ENCODE results near the gene CHKA. TPM values are rescaled to one million over a fixed set of nuclear protein-coding genes. Genes with fewer than 3 reads are reported as not detected.
A peak's percentile ranks its signal among the peaks of the same experiment; 100 is the strongest.

The CHKA gene
- total RNA-seq, 6 experiments from 2014 or later: 6.8 to 9.2 (median 7.8) TPM

- TF ChIP-seq, protein P1, sequence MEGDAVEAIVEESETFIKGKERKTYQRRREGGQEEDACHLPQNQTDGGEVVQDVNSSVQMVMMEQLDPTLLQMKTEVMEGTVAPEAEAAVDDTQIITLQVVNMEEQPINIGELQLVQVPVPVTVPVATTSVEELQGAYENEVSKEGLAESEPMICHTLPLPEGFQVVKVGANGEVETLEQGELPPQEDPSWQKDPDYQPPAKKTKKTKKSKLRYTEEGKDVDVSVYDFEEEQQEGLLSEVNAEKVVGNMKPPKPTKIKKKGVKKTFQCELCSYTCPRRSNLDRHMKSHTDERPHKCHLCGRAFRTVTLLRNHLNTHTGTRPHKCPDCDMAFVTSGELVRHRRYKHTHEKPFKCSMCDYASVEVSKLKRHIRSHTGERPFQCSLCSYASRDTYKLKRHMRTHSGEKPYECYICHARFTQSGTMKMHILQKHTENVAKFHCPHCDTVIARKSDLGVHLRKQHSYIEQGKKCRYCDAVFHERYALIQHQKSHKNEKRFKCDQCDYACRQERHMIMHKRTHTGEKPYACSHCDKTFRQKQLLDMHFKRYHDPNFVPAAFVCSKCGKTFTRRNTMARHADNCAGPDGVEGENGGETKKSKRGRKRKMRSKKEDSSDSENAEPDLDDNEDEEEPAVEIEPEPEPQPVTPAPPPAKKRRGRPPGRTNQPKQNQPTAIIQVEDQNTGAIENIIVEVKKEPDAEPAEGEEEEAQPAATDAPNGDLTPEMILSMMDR (IDR thresholded peaks at IDR 0.05): peak; percentile 36
- peak; percentile 45 for DNase-seq
- no peaks in the 10 kb centered on the region for H3K36me3 Mint-ChIP-seq (ENCODE audit: low read depth)
- peaks cover 3% of the 10 kb centered on the region; the same call in 1 of the 2 replicates for H3K27me3 Mint-ChIP-seq (ENCODE audit: insufficient read depth)
- peaks cover 14% of the 10 kb centered on the region for H3K4me1 Mint-ChIP-seq (ENCODE audit: low read depth)
- peak within 1 kb of the TSS; percentile 91 for H3K27ac Mint-ChIP-seq
- peak within 1 kb of the TSS; percentile 90 for H3K4me3 Mint-ChIP-seq
- no peaks in the 10 kb centered on the region for H3K9me3 Mint-ChIP-seq
These were observed 82.3 kb downstream of the CHKA start, which contains the start of gene TCIRG1 for GRCh38 chr11:68038718-68039525. Gene TCIRG1 (plus strand): TSS chr11:68039025. CDS start chr11:68041272, 2,247 bp downstream.

GRCh38 chr11:68038226-68038717, 82.9 kb downstream of the CHKA start:
- no peak for DNase-seq
- Mint-ChIP-seq H3K9me3 (no peaks in the 10 kb centered on the region), H3K27ac (peak overlapping the region; percentile 68), H3K36me3 (ENCODE audit: low read depth) (no peaks in the 10 kb centered on the region), H3K4me3 (peak overlapping the region; percentile 90), H3K27me3 (ENCODE audit: insufficient read depth) (peaks cover 3% of the 10 kb centered on the region; the same call in 1 of the 2 replicates), H3K4me1 (ENCODE audit: low read depth) (peaks cover 17% of the 10 kb centered on the region)
- TF ChIP-seq, protein P1 (IDR thresholded peaks at IDR 0.05): no peak

GRCh38 chr11:68037411-68038225, 83.6 kb downstream of the CHKA start:
- TF ChIP-seq, protein P1 (IDR thresholded peaks at IDR 0.05): no peak
- Mint-ChIP-seq H3K4me3 (no peak overlapping the region), H3K27me3 (ENCODE audit: insufficient read depth) (peaks cover 3% of the 10 kb centered on the region; the same call in 1 of the 2 replicates), H3K36me3 (ENCODE audit: low read depth) (no peaks in the 10 kb centered on the region), H3K9me3 (no peaks in the 10 kb centered on the region), H3K27ac (peak overlapping the region; percentile 65), H3K4me1 (ENCODE audit: low read depth) (peaks cover 17% of the 10 kb centered on the region)
- no peak for DNase-seq

DNA sequence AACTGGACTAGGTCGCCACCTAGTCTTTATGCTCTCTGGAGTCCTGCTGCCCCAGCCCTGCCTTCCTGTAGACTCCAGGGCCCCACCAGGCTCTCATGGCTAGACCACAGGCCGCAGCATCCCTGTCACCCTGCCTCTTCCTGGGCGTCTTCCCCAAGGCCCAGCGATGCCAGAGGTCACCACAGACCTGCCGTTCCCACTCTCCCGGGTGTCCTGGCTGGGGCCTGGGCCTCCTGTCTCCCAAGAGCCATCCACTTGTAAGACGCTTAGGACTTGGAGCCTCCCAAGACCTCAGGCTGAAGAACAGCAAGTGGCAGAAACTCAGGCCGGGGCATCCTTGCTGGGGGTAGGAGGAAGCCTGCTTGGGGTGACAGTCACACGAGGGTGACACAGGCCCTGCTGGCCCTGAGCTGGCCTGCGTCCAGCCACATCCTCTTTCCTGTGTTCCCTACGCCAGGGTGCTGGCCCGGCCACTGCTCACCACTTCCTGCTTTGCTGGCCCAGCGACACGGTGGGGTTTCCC, 84.4 kb downstream of the CHKA start:
- DNase-seq: no peak
- H3K27ac Mint-ChIP-seq: peak overlapping the region; percentile 65
- H3K27me3 Mint-ChIP-seq (ENCODE audit: insufficient read depth): peaks cover 3% of the 10 kb centered on the region; the same call in 1 of the 2 replicates
- H3K4me3 Mint-ChIP-seq: no peak overlapping the region
- TF ChIP-seq, protein P1 (IDR thresholded peaks at IDR 0.05): no peak
- H3K4me1 Mint-ChIP-seq (ENCODE audit: low read depth): peaks cover 18% of the 10 kb centered on the region
- H3K36me3 Mint-ChIP-seq (ENCODE audit: low read depth): peaks cover under 1% of the 10 kb centered on the region; the same call in 1 of the 2 replicates
- no peaks in the 10 kb centered on the region for H3K9me3 Mint-ChIP-seq

- TF ChIP-seq, protein P1 (IDR thresholded peaks at IDR 0.05): no peak
- H3K9me3 Mint-ChIP-seq: no peaks in the 10 kb centered on the region
- H3K27me3 Mint-ChIP-seq (ENCODE audit: insufficient read depth): peaks cover 3% of the 10 kb centered on the region; the same call in 1 of the 2 replicates
- no peak for DNase-seq
- peaks cover 19% of the 10 kb centered on the region for H3K4me1 Mint-ChIP-seq (ENCODE audit: low read depth)
- peaks cover 5% of the 10 kb centered on the region; the same call in 1 of the 2 replicates for H3K36me3 Mint-ChIP-seq (ENCODE audit: low read depth)
- H3K4me3 Mint-ChIP-seq: no peak overlapping the region
- H3K27ac Mint-ChIP-seq: peak overlapping the region; percentile 65; the same call in 1 of the 2 replicates
These were observed 85.0 kb downstream of the CHKA start for GRCh38 chr11:68036141-68036716.

Measured in HFFc6 (cell line).